T-cell (primary cell): ENCODE measurements around the gene PMEPA1. TPM values are rescaled to one million over a fixed set of nuclear protein-coding genes. Genes with fewer than 3 reads are reported as not detected.

ENCODE experiments used
- ATAC-seq, 4 experiments: fragments of 200-7000 bp in 3 of 4; fragments of 150-1000 bp in 1 of 4; cut with Tn5 transposase; replicated peaks in 1 of 4; 1 replicate in 3 of 4; 2 replicates in 1 of 4; pipeline ENCODE4 v1.10.0; 2021; ENCODE audit warnings: moderate library complexity in 3 of 4, mild to moderate bottlenecking in 2 of 4, moderate number of reproducible peaks in 1 of 4
- CTCF ChIA-PET, 2 donors: fragments of 300-600 bp; sonication (Branson Sonifier 250); formaldehyde crosslinking; loops; one replicate each; lab custom pipeline; 2022; ENCODE audit warnings: antibody characterized with exemption in 2 of 2; lab: Charles Lee
- POLR2A ChIA-PET, 2 donors: fragments of 300-600 bp; sonication (Branson Sonifier 250); formaldehyde crosslinking; loops; one replicate each; lab custom pipeline; 2022; ENCODE audit warnings: antibody characterized with exemption in 2 of 2; lab: Charles Lee
- DNase-seq, 35 experiments: peaks; one replicate each; pipeline versions ENCODE4 v3.0.0 to v3.0.0-alpha.2; 2013 to 2023
- H3K27ac ChIP-seq: one replicate; pipeline ENCODE4 v1.5.1; 2013; ENCODE audit warnings: low read length
- H3K27me3 ChIP-seq, 2 experiments: replicated peaks in 1 of 2; 1 replicate in 1 of 2; 2 replicates in 1 of 2; pipeline versions ENCODE4 v1.6.1 to v1.7.0; 2013; ENCODE audit warnings: low read length in 1 of 2, mixed read lengths in 1 of 2; ENCODE audit not compliant: control insufficient read depth in 2 of 2, insufficient read depth in 2 of 2; ENCODE audit errors: extremely low read depth in 1 of 2
- H3K36me3 ChIP-seq, 2 donors: 1 replicate in 1 of 2; 2 replicates in 1 of 2; pipeline versions ENCODE4 v1.6.1 to v1.7.0; 2013; ENCODE audit warnings: low read length in 1 of 2; ENCODE audit not compliant: control insufficient read depth in 2 of 2, insufficient read depth in 1 of 2; ENCODE audit errors: extremely low read depth in 1 of 2
- H3K4me1 ChIP-seq, 2 experiments: 1 replicate in 1 of 2; 2 replicates in 1 of 2; pipeline versions ENCODE4 v1.6.1 to v1.7.0; 2013; ENCODE audit warnings: low read length in 2 of 2, mixed read lengths in 1 of 2; ENCODE audit not compliant: insufficient read depth in 2 of 2, control insufficient read depth in 1 of 2; ENCODE audit errors: extremely low read depth in 1 of 2
- H3K4me3 ChIP-seq, 2 donors: 1 replicate in 1 of 2; 2 replicates in 1 of 2; pipeline versions ENCODE4 v1.5.1 to v1.7.0; 2013; ENCODE audit warnings: mild to moderate bottlenecking in 2 of 2, low read length in 1 of 2, moderate library complexity in 1 of 2; ENCODE audit not compliant: control insufficient read depth in 1 of 2; ENCODE audit errors: extremely low read depth in 1 of 2
- H3K9me3 ChIP-seq: 2 replicates; pipeline ENCODE4 v1.7.0; 2013
- H3K27ac Mint-ChIP-seq, 2 donors: one replicate each; pipeline ENCODE4 v1.8.0; 2020 to 2021; ENCODE audit warnings: mild to moderate bottlenecking in 2 of 2, mixed read lengths in 2 of 2
- H3K27me3 Mint-ChIP-seq, 2 donors: one replicate each; pipeline ENCODE4 v1.8.0; 2021 to 2022; ENCODE audit warnings: mixed read lengths in 2 of 2
- H3K36me3 Mint-ChIP-seq: one replicate; pipeline ENCODE4 v1.8.0; 2021; ENCODE audit warnings: mixed read lengths
- H3K4me1 Mint-ChIP-seq, 3 donors: one replicate each; pipeline ENCODE4 v1.8.0; 2020 to 2022; ENCODE audit warnings: mixed read lengths in 3 of 3, mild to moderate bottlenecking in 1 of 3
- H3K4me3 Mint-ChIP-seq, 3 donors: one replicate each; pipeline ENCODE4 v1.8.0; 2020 to 2022; ENCODE audit warnings: mild to moderate bottlenecking in 3 of 3, mixed read lengths in 3 of 3, moderate library complexity in 3 of 3
- H3K9me3 Mint-ChIP-seq, 3 donors: one replicate each; pipeline ENCODE4 v1.8.0; 2020 to 2022; ENCODE audit warnings: mixed read lengths in 3 of 3
- WGBS: methylation state at CpG from one replicate; pipeline ENCODE4 v1.1.5; 2013; ENCODE audit warnings: missing lambda C conversion rate; ENCODE audit not compliant: insufficient coverage; 5-methylcytosine and 5-hydroxymethylcytosine counted together
- total RNA-seq, 35 experiments: library from RNA in 6 of 35; stranded (reverse) in 6 of 35; fragments of 120-200 nt in 1 of 35; gene quantifications; one replicate each; pipeline versions ENCODE4 v1.2.1 to v1.2.4 and lab custom pipeline; 2013 to 2026

The PMEPA1 gene
- total RNA-seq, 5 donors from 2014 or later (not counting 1 experiment from before 2014, with no cell fraction given), result 6.0 to 30.4 (median 21.7) TPM

GRCh38 chr20:57710841-57711240 is 1.0 kb upstream of the PMEPA1 start:
- peaks cover 0 to 7% of the 10 kb centered on the region in 2 donors for H3K27me3 Mint-ChIP-seq
- peak overlapping the region; percentile 88 to 93 (median 89) for H3K4me3 Mint-ChIP-seq
- CTCF ChIA-PET, result interaction anchor here in 1 of 2 donors (0.5 to 0.9 kb wide), 3 partner anchors 38 to 93 kb away, joined by 3 read pairs; partner anchors contain the start of gene ZBP1
- Histone ChIP-seq H3K4me3 (peak overlapping the region; percentile 81 to 95), H3K27me3 (peaks cover 0 to 44% of the 10 kb centered on the region in 2 experiments), H3K36me3 (no peaks in the 10 kb centered on the region), H3K9me3 (no peaks in the 10 kb centered on the region), H3K27ac (peak overlapping the region; percentile 63), H3K4me1 (peaks cover 10 to 32% of the 10 kb centered on the region in 2 experiments)
- POLR2A ChIA-PET, result interaction anchor here (0.6 to 1.7 kb wide), 6 partner anchors 9 to 1314 kb away, joined by 3 to 7 read pairs (median 4); partner anchors contain the start of gene ZBP1 (in 2 of the 2)
- ATAC-seq (no peak), DNase-seq (no peak)
- peaks cover 30 to 49% (median 48%) of the 10 kb centered on the region in 3 donors for H3K4me1 Mint-ChIP-seq
- peak overlapping the region; percentile 90 to 92 for H3K27ac Mint-ChIP-seq
- WGBS, result 17% methylated on average over 1 of the region's 6 CpGs
- H3K9me3 Mint-ChIP-seq, result no peaks in the 10 kb centered on the region
- no peaks in the 10 kb centered on the region for H3K36me3 Mint-ChIP-seq

- Histone ChIP-seq H3K36me3 (no peaks in the 10 kb centered on the region), H3K27ac (no peak overlapping the region), H3K4me3 (peak overlapping the region; percentile 38 to 62), H3K9me3 (no peaks in the 10 kb centered on the region), H3K27me3 (peaks cover 0 to 48% of the 10 kb centered on the region in 2 experiments), H3K4me1 (peaks cover 10 to 32% of the 10 kb centered on the region in 2 experiments)
- POLR2A ChIA-PET, result interaction anchor here in 1 of 2 donors (0.8 to 1.7 kb wide), 2 partner anchors 9 to 89 kb away, joined by 3 to 7 read pairs; partner anchors contain the start of gene ZBP1
- Mint-ChIP-seq H3K4me1 (peaks cover 30 to 54% (median 47%) of the 10 kb centered on the region in 3 donors), H3K36me3 (no peaks in the 10 kb centered on the region), H3K9me3 (no peaks in the 10 kb centered on the region), H3K27me3 (peaks cover 0 to 6% of the 10 kb centered on the region in 2 donors), H3K4me3 (peak overlapping the region; percentile 86 to 93 (median 89)), H3K27ac (peak overlapping the region; percentile 81 to 82)
- CTCF ChIA-PET, result interaction anchor here (0.6 to 0.9 kb wide), 3 partner anchors 9 to 258 kb away, joined by 3 to 5 read pairs (median 4); no protein-coding TSS in a partner anchor
- ATAC-seq (no peak), DNase-seq (peak in 12 of 35 experiments; percentile 11 to 64 (median 26))
- WGBS, result 14% methylated on average over 103 of the region's 108 CpGs
Measured at GRCh38 chr20:57708694-57709673, 831 bp downstream of the PMEPA1 start.

GRCh38 chr20:57707849-57708693 is 1.7 kb downstream of the PMEPA1 start:
- H3K27me3 ChIP-seq, result peaks cover 0 to 49% of the 10 kb centered on the region in 2 experiments
- ChIA-PET POLR2A (no interaction called here), CTCF (interaction anchor here (0.6 kb wide), 2 partner anchors 258 to 1349 kb away, joined by 4 to 5 read pairs; partner anchors contain the start of gene FAM210B (in 1 of the 2))
- Mint-ChIP-seq H3K27me3 (peaks cover 0 to 6% of the 10 kb centered on the region in 2 donors), H3K9me3 (no peaks in the 10 kb centered on the region), H3K4me1 (peaks cover 30 to 49% (median 49%) of the 10 kb centered on the region in 3 donors), H3K4me3 (peak overlapping the region; percentile 86 to 93 (median 89)), H3K27ac (peak overlapping the region; percentile 81 to 82), H3K36me3 (no peaks in the 10 kb centered on the region)
- H3K9me3 ChIP-seq, result no peaks in the 10 kb centered on the region
- no peak for DNase-seq
- no peak overlapping the region for H3K4me3 ChIP-seq
- ATAC-seq, result no peak
- H3K36me3 ChIP-seq, result no peaks in the 10 kb centered on the region
- peaks cover 10 to 32% of the 10 kb centered on the region in 2 experiments for H3K4me1 ChIP-seq
- H3K27ac ChIP-seq, result no peak overlapping the region
- 88% methylated on average over 17 of the region's 23 CpGs for WGBS

GRCh38 chr20:57707320-57707719 is 2.5 kb downstream of the PMEPA1 start:
- no peak for DNase-seq
- Mint-ChIP-seq H3K4me1 (peaks cover 30 to 48% (median 43%) of the 10 kb centered on the region in 3 donors), H3K4me3 (peak overlapping the region; percentile 37 to 93 (median 89)), H3K36me3 (no peaks in the 10 kb centered on the region), H3K27ac (peak overlapping the region; percentile 73 to 78), H3K9me3 (no peaks in the 10 kb centered on the region), H3K27me3 (peaks cover 0 to 6% of the 10 kb centered on the region in 2 donors)
- peaks cover 0 to 46% of the 10 kb centered on the region in 2 experiments for H3K27me3 ChIP-seq
- ChIA-PET POLR2A (no interaction called here), CTCF (interaction anchor here (0.6 to 1.5 kb wide), 3 partner anchors 24 to 1348 kb away, joined by 3 to 4 read pairs (median 3); partner anchors contain the start of gene FAM210B (in 1 of the 2))
- no peak for ATAC-seq
- WGBS, result 89% methylated on average over 6 of the region's 7 CpGs
- no peaks in the 10 kb centered on the region for H3K36me3 ChIP-seq
- no peak overlapping the region for H3K4me3 ChIP-seq
- H3K4me1 ChIP-seq, result peaks cover 10 to 32% of the 10 kb centered on the region in 2 experiments
- H3K9me3 ChIP-seq, result no peaks in the 10 kb centered on the region
- H3K27ac ChIP-seq, result no peak overlapping the region

GRCh38 chr20:57705127-57705899 is 4.5 kb downstream of the PMEPA1 start:
- ChIA-PET POLR2A (interaction anchor here in 1 of 2 donors (0.7 kb wide), 1 partner anchor 77 kb away, joined by 4 read pairs; no protein-coding TSS in a partner anchor), CTCF (no interaction called here)
- peaks cover 0 to 30% of the 10 kb centered on the region in 2 experiments for H3K27me3 ChIP-seq
- Mint-ChIP-seq H3K4me3 (no peak overlapping the region), H3K4me1 (peaks cover 18 to 43% (median 31%) of the 10 kb centered on the region in 3 donors), H3K36me3 (no peaks in the 10 kb centered on the region), H3K9me3 (no peaks in the 10 kb centered on the region), H3K27me3 (no peaks in the 10 kb centered on the region), H3K27ac (no peak overlapping the region)
- WGBS, result 82% methylated on average over 8 of the region's 18 CpGs
- H3K9me3 ChIP-seq, result no peaks in the 10 kb centered on the region
- no peak for DNase-seq
- peaks cover 2 to 15% of the 10 kb centered on the region in 2 experiments for H3K4me1 ChIP-seq
- H3K36me3 ChIP-seq, result no peaks in the 10 kb centered on the region
- no peak overlapping the region for H3K4me3 ChIP-seq
- ATAC-seq, result no peak
- no peak overlapping the region for H3K27ac ChIP-seq
